HEK293 (cell line): ENCODE measurements around the gene DGKD.

ENCODE experiments used
- KLF17 ChIP-seq: fragments of 450-650 bp; formaldehyde crosslinking; IDR thresholded peaks from 2 replicates; pipeline ENCODE4 v1.5.1; 2016; ENCODE audit warnings: missing biosample characterization, missing genetic modification characterization
- SP2 ChIP-seq: fragments of 450-650 bp; formaldehyde crosslinking; IDR thresholded peaks from 2 replicates; pipeline ENCODE4 v1.5.1; 2016; ENCODE audit warnings: missing biosample characterization, missing genetic modification characterization
- ZNF639 ChIP-seq: fragments of 450-650 bp; formaldehyde crosslinking; IDR thresholded peaks from 2 replicates; pipeline ENCODE4 v1.5.1; 2016; ENCODE audit warnings: missing biosample characterization, missing genetic modification characterization

DNA sequence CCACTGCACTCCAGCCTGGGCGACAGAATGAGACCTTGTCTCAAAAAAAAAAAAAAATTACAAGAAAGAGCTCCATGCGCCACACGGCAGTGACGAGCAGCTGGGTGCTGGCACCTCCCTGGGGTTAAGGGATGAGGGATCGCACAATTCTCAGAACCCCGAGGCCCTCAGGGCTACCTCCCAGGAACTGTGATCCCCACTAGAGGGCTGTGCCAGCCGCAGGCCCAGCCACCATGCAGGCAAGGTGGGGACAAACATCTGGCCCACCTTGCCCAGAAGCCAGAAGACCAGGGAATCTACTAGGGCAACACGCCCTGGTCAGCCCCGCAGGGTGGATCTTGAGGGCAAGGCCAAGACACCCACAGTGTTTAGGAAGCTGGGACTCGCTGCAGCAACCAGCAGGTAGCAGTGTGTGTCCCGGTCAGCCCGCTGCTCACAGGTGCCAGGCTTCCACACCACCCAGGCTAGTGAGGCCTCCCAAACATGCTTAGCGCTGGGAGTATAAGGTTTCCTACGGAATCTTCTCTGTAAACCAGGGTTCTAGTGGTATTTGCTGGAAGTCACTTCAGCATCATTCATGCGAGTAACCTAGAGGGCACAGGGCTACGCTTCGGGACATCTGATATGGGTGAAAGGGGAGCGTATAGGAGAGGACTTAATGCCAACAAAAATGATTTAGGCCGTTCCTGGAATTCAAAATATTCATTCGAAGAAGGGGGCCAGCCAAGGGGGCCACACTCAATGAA is 39.9 kb upstream of the DGKD start:
- TF ChIP-seq KLF17 (no peak), ZNF639 (tag by site-specific recombination) (no peak), SP2 (tag by site-specific recombination) (no peak)
